ENCODE data around the gene SMIM10L2A. TPM values are rescaled to one million over a fixed set of nuclear protein-coding genes. Genes with fewer than 3 reads are reported as not detected.
A peak's percentile ranks its signal among the peaks of the same experiment; 100 is the strongest.
"Not testable (repeated sequence)": the region's sequence is repeated elsewhere in the genome, so short reads cannot be mapped to it uniquely, and the experiment has no call there.

SMIM10L2A gene
- total RNA-seq, 4 donors from 2014 or later: 0.24 to 0.79 (median 0.42) TPM

- no peak for DNase-seq (ENCODE audit: low spot score)
- ATAC-seq (ENCODE audit: low FRiP score): no peak
- TF ChIP-seq, protein P1, sequence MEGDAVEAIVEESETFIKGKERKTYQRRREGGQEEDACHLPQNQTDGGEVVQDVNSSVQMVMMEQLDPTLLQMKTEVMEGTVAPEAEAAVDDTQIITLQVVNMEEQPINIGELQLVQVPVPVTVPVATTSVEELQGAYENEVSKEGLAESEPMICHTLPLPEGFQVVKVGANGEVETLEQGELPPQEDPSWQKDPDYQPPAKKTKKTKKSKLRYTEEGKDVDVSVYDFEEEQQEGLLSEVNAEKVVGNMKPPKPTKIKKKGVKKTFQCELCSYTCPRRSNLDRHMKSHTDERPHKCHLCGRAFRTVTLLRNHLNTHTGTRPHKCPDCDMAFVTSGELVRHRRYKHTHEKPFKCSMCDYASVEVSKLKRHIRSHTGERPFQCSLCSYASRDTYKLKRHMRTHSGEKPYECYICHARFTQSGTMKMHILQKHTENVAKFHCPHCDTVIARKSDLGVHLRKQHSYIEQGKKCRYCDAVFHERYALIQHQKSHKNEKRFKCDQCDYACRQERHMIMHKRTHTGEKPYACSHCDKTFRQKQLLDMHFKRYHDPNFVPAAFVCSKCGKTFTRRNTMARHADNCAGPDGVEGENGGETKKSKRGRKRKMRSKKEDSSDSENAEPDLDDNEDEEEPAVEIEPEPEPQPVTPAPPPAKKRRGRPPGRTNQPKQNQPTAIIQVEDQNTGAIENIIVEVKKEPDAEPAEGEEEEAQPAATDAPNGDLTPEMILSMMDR (IDR thresholded peaks at IDR 0.05): no peak
Observed at GRCh38 chrX:135420831-135421230, 913 bp upstream of the SMIM10L2A start.

- DNase-seq (ENCODE audit: low spot score): peak; percentile 34
- TF ChIP-seq, protein P1 (IDR thresholded peaks at IDR 0.05): no peak
- ATAC-seq (ENCODE audit: low FRiP score): peak; percentile 80
Observed at GRCh38 chrX:135421537-135421931, 210 bp upstream of the SMIM10L2A start.

- ATAC-seq (ENCODE audit: low FRiP score); DNase-seq (ENCODE audit: low spot score): not testable (repeated sequence)
Observed at GRCh38 chrX:135422810-135423168, 1.0 kb downstream of the SMIM10L2A start.

DNA sequence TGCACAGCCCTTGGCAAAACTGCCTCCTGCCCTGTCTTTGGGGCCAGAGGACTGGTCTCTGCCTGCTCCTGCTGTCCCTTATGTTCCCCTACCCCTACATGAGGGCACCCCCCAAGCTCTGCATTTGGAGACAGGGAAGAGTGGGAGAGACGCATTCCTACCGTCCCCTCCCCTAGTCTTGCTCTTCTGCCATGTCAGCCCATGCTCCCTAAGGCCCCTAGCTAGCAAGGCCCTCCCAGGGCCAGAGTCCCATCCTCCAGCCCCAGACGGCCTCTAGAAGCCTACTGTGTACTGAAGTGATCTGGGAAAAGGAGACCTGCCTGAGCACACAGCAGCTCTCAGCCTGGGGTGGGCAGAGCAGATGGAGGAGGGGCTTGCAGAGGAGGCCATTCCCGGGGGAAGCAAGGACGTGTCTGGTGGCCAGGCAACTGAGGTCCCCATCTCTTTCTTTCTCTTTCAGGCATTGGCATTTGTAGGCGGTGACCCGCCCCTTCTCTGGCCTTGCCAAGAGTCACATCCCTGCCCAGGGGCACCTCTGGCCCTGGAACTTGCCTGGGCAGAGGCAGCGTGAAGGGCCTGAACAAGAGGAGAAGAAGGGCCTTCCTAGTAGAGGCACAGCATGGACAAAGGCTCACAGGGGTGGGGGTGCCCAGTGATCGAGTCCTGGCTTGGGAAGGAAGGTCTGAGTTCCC lies 1.6 kb downstream of the SMIM10L2A start:
- not testable (repeated sequence) for ATAC-seq (ENCODE audit: low FRiP score); DNase-seq (ENCODE audit: low spot score)

GRCh38 chrX:135424469-135424868 lies 2.7 kb downstream of the SMIM10L2A start:
- ATAC-seq (ENCODE audit: low FRiP score): no peak
- TF ChIP-seq, protein P1 (IDR thresholded peaks at IDR 0.05): no peak

DNA sequence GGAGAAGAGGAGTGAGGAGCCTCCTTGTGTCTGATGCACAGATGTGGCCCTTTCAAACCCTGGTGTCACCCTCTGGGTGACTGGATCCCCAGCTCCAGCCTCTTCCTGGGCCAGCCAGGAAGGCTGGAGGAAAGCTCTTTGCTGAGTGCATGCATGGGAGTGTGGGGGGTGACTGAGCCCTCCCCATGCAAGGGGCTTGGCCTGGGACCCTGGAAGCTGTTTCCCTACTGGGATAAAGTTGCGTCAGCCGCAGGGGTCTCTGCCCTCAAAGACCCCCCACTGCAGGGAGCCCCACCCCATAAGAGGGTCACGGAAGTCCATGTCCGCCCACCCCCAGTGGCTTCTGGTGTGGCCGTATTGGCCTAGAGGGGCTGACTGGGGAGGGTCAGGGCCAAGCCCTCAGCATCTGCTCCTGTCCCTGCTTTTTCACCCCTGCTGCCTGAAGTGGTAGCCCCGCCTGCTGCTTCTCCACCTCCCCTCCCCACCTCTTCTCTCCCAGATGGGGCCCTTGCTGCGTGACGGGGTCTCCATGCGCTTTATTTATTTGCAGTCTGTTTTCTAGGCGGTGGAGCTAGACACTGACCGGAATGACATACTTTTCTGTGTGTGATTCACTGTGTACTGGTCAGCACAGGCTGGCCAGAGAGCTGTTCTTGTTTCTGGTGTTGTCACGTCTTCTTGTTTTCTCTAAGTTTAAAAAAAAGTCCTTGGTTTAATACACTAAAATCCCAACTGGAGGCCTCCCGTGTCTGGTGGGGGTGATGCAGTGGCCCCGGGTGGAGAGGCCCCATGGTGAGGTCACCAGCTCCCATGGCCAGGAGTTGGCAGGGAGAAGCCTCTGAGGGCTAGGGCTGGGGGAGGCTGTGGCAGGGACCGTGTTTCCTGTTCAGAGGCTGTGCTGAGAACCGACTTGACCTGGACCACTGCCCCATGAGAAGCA lies 3.6 kb downstream of the SMIM10L2A start:
- no peak for ATAC-seq (ENCODE audit: low FRiP score)
- DNase-seq (ENCODE audit: low spot score): no peak

More at GRCh38 chrX:135424469-135424868, 2.7 kb downstream of the SMIM10L2A start:
- no peak for DNase-seq (ENCODE audit: low spot score)

DNA sequence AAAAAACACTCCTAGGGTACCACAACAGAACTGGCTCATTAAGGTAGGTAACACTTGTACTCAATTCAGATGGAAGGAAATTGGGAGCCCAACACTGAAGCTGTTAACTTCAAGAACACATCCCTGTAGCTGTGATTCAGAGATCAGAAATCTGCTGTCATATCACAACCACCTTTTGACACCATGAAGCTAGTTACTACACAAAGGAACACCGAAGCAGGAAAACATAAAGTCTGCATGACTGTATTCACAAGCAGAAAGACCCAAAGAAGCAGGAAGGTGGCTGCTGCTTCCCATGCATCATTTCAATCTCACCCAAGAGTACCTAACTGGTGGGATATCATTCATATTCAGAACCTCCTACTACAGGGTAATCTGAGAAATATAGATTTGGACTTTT lies 7.7 kb downstream of the SMIM10L2A start:
- DNase-seq (ENCODE audit: low spot score) (no peak), ATAC-seq (ENCODE audit: low FRiP score) (no peak)
- TF ChIP-seq, protein P1 (IDR thresholded peaks at IDR 0.05): no peak

More for the DNA sequence above, 3.6 kb downstream of the SMIM10L2A start:
- TF ChIP-seq, protein P1 (IDR thresholded peaks at IDR 0.05): no peak

- no peak for DNase-seq (ENCODE audit: low spot score)
- TF ChIP-seq, protein P1 (IDR thresholded peaks at IDR 0.05): no peak
- ATAC-seq (ENCODE audit: low FRiP score): no peak
Observed at GRCh38 chrX:135431886-135432285, 10.1 kb downstream of the SMIM10L2A start.

Measured in omental fat pad (tissue), 4 donors.